HG03457 (cell line): ENCODE results near the gene HJURP.

ENCODE experiments used
- ATAC-seq: cut with Tn5 transposase; IDR thresholded peaks from one replicate; pipeline ENCODE4 v1.9.1; 2021; ENCODE audit warnings: moderate number of reproducible peaks; ENCODE audit not compliant: unreplicated experiment

HJURP gene

GRCh38 chr2:233794128-233794658, 60.1 kb downstream of the HJURP start:
- no peak for ATAC-seq

DNA sequence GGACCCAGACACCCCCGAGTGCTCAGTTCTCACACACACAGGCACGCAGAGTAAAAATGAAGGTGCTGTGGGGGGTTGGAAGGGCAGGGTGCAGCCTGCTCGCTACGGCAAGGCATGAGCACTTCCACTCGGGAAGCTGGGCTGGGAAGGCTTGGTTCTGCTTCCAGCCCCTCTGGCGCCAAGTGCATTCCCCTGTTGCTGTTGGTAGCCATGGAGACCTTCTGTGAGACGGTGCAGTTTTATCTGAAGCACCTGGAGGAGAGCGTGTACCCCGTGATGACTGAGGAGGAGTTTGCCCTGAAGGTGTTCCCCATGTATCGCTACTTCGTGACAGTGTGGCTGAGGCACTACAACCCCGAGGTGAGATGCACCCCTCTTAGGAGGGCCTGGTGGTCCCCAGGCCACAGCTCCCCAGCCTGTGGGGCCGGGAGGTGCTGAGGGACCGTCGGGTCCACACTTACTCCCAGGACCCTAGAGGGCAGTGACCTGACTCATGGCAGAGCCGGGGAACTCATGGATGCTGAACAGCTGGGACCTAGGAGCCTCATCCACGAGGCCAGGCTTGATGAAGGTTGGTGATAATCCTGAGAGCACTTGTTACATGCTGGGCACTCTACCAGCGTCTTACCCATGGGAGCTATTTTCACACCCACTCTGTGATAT, 60.7 kb downstream of the HJURP start:
- no peak for ATAC-seq

DNA sequence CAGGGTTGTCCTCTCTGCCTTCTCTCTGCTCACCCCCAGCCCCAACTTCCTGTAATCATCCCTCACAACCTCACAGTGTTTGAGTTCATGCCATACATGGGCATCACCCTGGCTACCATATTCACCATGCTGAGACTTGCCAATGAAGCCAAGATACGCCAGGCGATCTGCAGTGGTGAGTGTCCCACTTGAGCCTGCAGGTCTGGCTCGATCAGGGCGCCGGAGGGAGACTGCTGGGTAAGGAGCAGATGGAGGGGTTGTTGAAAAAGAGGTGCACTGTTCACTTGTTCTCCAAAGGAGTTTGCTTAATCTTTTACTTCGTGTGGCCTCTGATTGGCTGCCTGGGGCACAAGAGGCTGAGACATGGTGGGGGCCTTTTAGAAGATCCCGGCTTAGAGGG, 61.6 kb downstream of the HJURP start:
- no peak for ATAC-seq

GRCh38 chr2:233791883-233792329, 62.4 kb downstream of the HJURP start:
- ATAC-seq: no peak

DNA sequence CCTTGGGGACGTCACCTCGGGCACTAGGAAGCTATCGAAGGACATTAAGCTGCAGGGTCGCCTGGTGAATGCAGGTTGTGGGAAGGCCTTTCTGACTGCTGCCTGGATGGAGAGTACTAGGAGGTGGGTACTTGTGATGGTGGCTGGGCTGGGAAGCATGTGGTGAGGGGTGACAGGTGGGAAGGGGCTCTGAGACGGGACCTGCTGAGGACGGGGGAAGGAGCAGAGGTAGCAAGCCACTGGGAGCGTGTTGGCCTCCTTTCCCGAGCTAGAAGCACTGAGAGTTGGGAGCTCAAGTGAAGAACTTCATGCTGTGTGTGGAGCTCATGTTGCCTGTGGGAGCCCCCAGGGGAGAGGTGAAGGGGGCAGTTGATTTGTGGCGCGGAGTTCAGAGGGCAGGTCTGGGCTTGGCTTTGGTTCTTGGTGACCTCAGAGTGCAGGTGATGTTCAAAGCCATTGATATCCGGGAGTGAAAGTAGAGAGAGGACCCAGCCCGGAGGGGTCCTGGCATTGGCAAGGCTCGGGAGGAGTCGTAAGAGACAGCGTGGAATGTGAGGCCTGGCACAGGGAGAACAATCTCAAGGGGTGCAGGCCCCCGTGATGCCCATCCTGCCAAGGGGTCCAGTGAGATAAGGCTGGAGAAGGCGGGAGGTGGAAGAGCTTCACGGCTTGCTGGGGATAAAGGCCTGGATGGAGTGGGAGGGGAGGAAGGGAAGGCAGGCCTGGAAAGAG, 63.0 kb downstream of the HJURP start:
- no peak for ATAC-seq

GRCh38 chr2:233789554-233789953, 64.8 kb downstream of the HJURP start:
- ATAC-seq: no peak
